CD4-positive, CD25-positive, alpha-beta regulatory T cell (primary cell): ENCODE data around the gene BRSK2. TPM values are rescaled to one million over a fixed set of nuclear protein-coding genes. Genes with fewer than 3 reads are reported as not detected.
"Not testable (repeated sequence)": the region's sequence is repeated elsewhere in the genome, so short reads cannot be mapped to it uniquely, and the experiment has no call there.

Experiments used
- ATAC-seq, 2 donors: fragments of 150-1000 bp; cut with Tn5 transposase; one replicate each; pipeline ENCODE4 v1.10.0; 2021; ENCODE audit warnings: low read depth in 2 of 2, moderate number of reproducible peaks in 2 of 2, moderate library complexity in 1 of 2
- DNase-seq, 3 donors: peaks; one replicate each; pipeline versions ENCODE4 v3.0.0 to v3.0.0-alpha.2; 2012 to 2022; ENCODE audit warnings: mixed read lengths in 1 of 3
- H3K27ac ChIP-seq: one replicate; pipeline ENCODE4 v1.7.0; 2013; ENCODE audit warnings: mild to moderate bottlenecking, low read length; ENCODE audit not compliant: insufficient read depth, poor library complexity, severe bottlenecking
- H3K27me3 ChIP-seq: one replicate; pipeline ENCODE4 v1.7.0; 2013; ENCODE audit warnings: low read length; ENCODE audit not compliant: control insufficient read depth, insufficient read depth
- H3K36me3 ChIP-seq: one replicate; pipeline ENCODE4 v1.7.0; 2013; ENCODE audit warnings: mild to moderate bottlenecking, low read length, moderate library complexity; ENCODE audit not compliant: control insufficient read depth, insufficient read depth
- H3K4me1 ChIP-seq: 2 replicates; pipeline ENCODE4 v1.7.0; 2013; ENCODE audit warnings: mild to moderate bottlenecking, low read length; ENCODE audit not compliant: insufficient read depth, control insufficient read depth, poor library complexity, severe bottlenecking
- H3K4me3 ChIP-seq: one replicate; pipeline ENCODE4 v1.7.0; 2013; ENCODE audit warnings: low read depth, mild to moderate bottlenecking, low read length, moderate library complexity
- H3K9me3 ChIP-seq, 2 experiments: 1 replicate in 1 of 2; 2 replicates in 1 of 2; pipeline ENCODE4 v1.7.0; 2013; ENCODE audit warnings: low read length in 2 of 2, mild to moderate bottlenecking in 1 of 2, moderate library complexity in 1 of 2; ENCODE audit not compliant: control insufficient read depth in 2 of 2
- H3K27ac Mint-ChIP-seq, 3 donors: one replicate each; pipeline ENCODE4 v1.8.0; 2020 to 2022; ENCODE audit warnings: mild to moderate bottlenecking in 3 of 3, mixed read lengths in 3 of 3, moderate library complexity in 2 of 3
- H3K27me3 Mint-ChIP-seq: one replicate; pipeline ENCODE4 v1.8.0; 2022; ENCODE audit warnings: mild to moderate bottlenecking, mixed read lengths
- H3K36me3 Mint-ChIP-seq: one replicate; pipeline ENCODE4 v1.8.0; 2020; ENCODE audit warnings: mixed read lengths
- H3K4me1 Mint-ChIP-seq, 4 donors: one replicate each; pipeline ENCODE4 v1.8.0; 2020 to 2022; ENCODE audit warnings: mixed read lengths in 4 of 4, mild to moderate bottlenecking in 1 of 4
- H3K4me3 Mint-ChIP-seq, 4 donors: one replicate each; pipeline ENCODE4 v1.8.0; 2020 to 2022; ENCODE audit warnings: mild to moderate bottlenecking in 4 of 4, mixed read lengths in 4 of 4, moderate library complexity in 3 of 4
- H3K9me3 Mint-ChIP-seq, 7 donors: one replicate each; pipeline ENCODE4 v1.8.0; 2020 to 2022; ENCODE audit warnings: mixed read lengths in 7 of 7, mild to moderate bottlenecking in 3 of 7, moderate library complexity in 2 of 7
- polyA plus RNA-seq, 4 donors: library from polyadenylated mRNA; unstranded; fragments of 300-500 nt; fragmentation: Illumina TruSeq; gene quantifications; one replicate each; pipeline ENCODE4 v1.2.3, GENCODE V29; 2021
- total RNA-seq: library from RNA; stranded (reverse); gene quantifications from one replicate; pipeline ENCODE4 v1.2.3, GENCODE V29; 2022

BRSK2 gene
- total and polyA plus RNA-seq, 5 donors from 2014 or later: 0.07 to 0.42 (median 0.08) TPM; not detected in 1

GRCh38 chr11:1409852-1410125 is 20.1 kb downstream of the BRSK2 start:
- not testable (repeated sequence) for H3K27me3 ChIP-seq

DNA sequence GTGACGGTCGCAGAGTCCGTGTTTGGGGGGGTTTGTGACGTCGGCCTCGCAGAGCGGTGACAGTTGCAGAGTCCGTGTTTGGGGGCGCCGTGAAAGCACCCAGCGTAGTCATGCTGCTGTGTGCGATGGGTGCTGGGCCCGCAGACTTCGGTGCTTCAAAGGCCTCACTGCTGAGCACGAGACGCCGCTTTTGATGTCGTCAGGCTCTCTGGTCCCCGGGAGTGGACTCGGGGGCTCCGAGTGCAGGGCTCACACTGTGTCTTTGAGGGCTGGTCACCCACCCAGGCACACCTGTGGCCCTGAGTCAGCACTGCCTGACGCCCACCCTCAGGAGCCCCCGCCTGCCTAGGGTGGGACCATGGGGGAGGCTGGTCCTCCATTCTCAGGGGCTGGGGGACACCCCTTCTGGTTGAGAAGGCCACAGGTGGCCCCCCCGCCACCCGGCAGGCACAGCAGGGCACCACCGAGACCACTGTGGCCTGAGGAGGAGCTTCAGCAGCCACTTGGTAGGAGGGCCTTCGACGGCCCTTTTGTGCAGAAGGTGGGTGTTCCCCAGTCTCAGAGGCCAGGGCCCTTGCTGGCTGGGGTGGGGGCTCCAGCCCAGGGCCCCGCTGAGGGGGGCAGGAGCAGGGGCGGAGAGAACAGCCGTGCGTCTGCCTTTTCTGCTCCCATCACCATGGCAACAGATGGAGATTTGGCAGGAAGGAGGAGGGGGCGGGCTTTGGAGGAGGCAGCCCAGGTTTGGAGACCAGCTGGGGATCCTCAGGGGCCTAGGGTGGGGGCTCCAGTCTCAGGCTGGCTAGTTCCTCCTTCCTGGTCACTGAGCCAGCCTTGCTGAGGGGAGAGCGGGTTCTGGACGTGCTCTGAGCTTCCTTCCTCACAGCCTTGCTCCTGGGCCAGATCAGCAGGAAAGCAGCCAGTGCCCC is 20.9 kb downstream of the BRSK2 start:
- peaks cover 0 to 1% of the 10 kb centered on the region in 2 experiments for H3K9me3 ChIP-seq
- Mint-ChIP-seq H3K27me3 (no peaks in the 10 kb centered on the region), H3K4me1 (no peaks in the 10 kb centered on the region), H3K9me3 (no peaks in the 10 kb centered on the region), H3K4me3 (no peak overlapping the region), H3K27ac (no peak overlapping the region), H3K36me3 (no peaks in the 10 kb centered on the region)
- no peak overlapping the region for H3K4me3 ChIP-seq
- ATAC-seq (no peak), DNase-seq (no peak)
- H3K27me3 ChIP-seq: no peaks in the 10 kb centered on the region
- H3K27ac ChIP-seq: no peak overlapping the region
- no peaks in the 10 kb centered on the region for H3K4me1 ChIP-seq
- no peaks in the 10 kb centered on the region for H3K36me3 ChIP-seq

More at GRCh38 chr11:1409852-1410125, 20.1 kb downstream of the BRSK2 start:
- not testable (repeated sequence) for H3K27ac ChIP-seq, ATAC-seq, H3K4me3 ChIP-seq, H3K4me1 ChIP-seq, H3K36me3 ChIP-seq, H3K4me1 Mint-ChIP-seq, H3K4me3 Mint-ChIP-seq, H3K36me3 Mint-ChIP-seq, H3K9me3 ChIP-seq, DNase-seq, H3K9me3 Mint-ChIP-seq, H3K27me3 Mint-ChIP-seq, H3K27ac Mint-ChIP-seq

GRCh38 chr11:1411301-1411700 is 21.6 kb downstream of the BRSK2 start:
- ATAC-seq (no peak), DNase-seq (no peak)
- Mint-ChIP-seq H3K27ac (no peak overlapping the region), H3K4me3 (no peak overlapping the region), H3K4me1 (no peaks in the 10 kb centered on the region), H3K36me3 (no peaks in the 10 kb centered on the region), H3K27me3 (no peaks in the 10 kb centered on the region), H3K9me3 (peaks cover 0 to 3% (median 0%) of the 10 kb centered on the region in 7 donors)
- no peak overlapping the region for H3K27ac ChIP-seq
- no peaks in the 10 kb centered on the region for H3K27me3 ChIP-seq
- H3K9me3 ChIP-seq: peaks cover 0 to 8% of the 10 kb centered on the region in 2 experiments
- no peaks in the 10 kb centered on the region for H3K36me3 ChIP-seq
- no peak overlapping the region for H3K4me3 ChIP-seq
- H3K4me1 ChIP-seq: no peaks in the 10 kb centered on the region

DNA sequence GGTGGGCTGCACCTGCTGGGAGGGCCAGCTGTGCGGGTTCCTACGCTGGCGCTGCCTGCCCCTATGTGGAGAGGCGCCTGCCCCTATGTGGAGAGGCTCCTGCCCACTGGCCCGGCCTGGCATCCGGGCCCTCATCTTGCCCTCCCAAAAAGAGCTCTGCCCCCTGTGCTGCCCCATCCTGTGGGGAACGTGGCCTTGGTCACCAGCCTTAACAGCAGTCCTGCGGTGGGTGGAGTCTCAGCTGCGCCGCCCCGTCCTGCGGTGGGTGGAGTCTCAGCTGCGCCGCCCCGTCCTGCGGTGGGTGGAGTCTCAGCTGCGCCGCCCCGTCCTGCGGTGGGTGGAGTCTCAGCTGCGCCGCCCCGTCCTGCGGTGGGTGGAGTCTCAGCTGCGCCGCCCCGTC is 22.0 kb downstream of the BRSK2 start:
- not testable (repeated sequence) for H3K4me1 Mint-ChIP-seq, H3K4me1 ChIP-seq, H3K27me3 Mint-ChIP-seq, H3K36me3 ChIP-seq, H3K27ac Mint-ChIP-seq, H3K4me3 ChIP-seq, DNase-seq, H3K27me3 ChIP-seq, H3K9me3 Mint-ChIP-seq, H3K4me3 Mint-ChIP-seq, ATAC-seq, H3K36me3 Mint-ChIP-seq, H3K27ac ChIP-seq
- H3K9me3 ChIP-seq: peaks cover 0 to 12% of the 10 kb centered on the region in 2 experiments

GRCh38 chr11:1412377-1413095 is 22.8 kb downstream of the BRSK2 start:
- Mint-ChIP-seq H3K4me3 (no peak overlapping the region), H3K27me3 (no peaks in the 10 kb centered on the region), H3K27ac (no peak overlapping the region), H3K4me1 (no peaks in the 10 kb centered on the region), H3K9me3 (peaks cover 0 to 11% (median 0%) of the 10 kb centered on the region in 7 donors), H3K36me3 (no peaks in the 10 kb centered on the region)
- H3K36me3 ChIP-seq: no peaks in the 10 kb centered on the region
- DNase-seq (no peak), ATAC-seq (no peak)
- H3K4me3 ChIP-seq: no peak overlapping the region
- no peaks in the 10 kb centered on the region for H3K4me1 ChIP-seq
- peaks cover 4 to 20% of the 10 kb centered on the region in 2 experiments for H3K9me3 ChIP-seq
- H3K27ac ChIP-seq: no peak overlapping the region
- H3K27me3 ChIP-seq: no peaks in the 10 kb centered on the region

- Mint-ChIP-seq H3K36me3 (no peaks in the 10 kb centered on the region), H3K9me3 (peaks cover 0 to 17% (median 0%) of the 10 kb centered on the region in 7 donors), H3K27me3 (no peaks in the 10 kb centered on the region), H3K4me3 (no peak overlapping the region), H3K4me1 (no peaks in the 10 kb centered on the region), H3K27ac (no peak overlapping the region)
- H3K4me1 ChIP-seq: no peaks in the 10 kb centered on the region
- no peaks in the 10 kb centered on the region for H3K27me3 ChIP-seq
- H3K4me3 ChIP-seq: no peak overlapping the region
- peaks cover 10 to 39% of the 10 kb centered on the region in 2 experiments for H3K9me3 ChIP-seq
- no peaks in the 10 kb centered on the region for H3K36me3 ChIP-seq
- no peak overlapping the region for H3K27ac ChIP-seq
- ATAC-seq: no peak
- DNase-seq: no peak
These were observed 24.9 kb downstream of the BRSK2 start for GRCh38 chr11:1414650-1415049.

GRCh38 chr11:1415631-1416030 is 25.9 kb downstream of the BRSK2 start:
- H3K4me1 Mint-ChIP-seq: no peaks in the 10 kb centered on the region
- Histone ChIP-seq H3K27me3 (no peaks in the 10 kb centered on the region), H3K4me1 (no peaks in the 10 kb centered on the region), H3K9me3 (peaks cover 10 to 46% of the 10 kb centered on the region in 2 experiments), H3K27ac (no peak overlapping the region), H3K36me3 (no peaks in the 10 kb centered on the region), H3K4me3 (no peak overlapping the region)
- H3K4me3 Mint-ChIP-seq: no peak overlapping the region
- H3K27me3 Mint-ChIP-seq: no peaks in the 10 kb centered on the region
- no peaks in the 10 kb centered on the region for H3K36me3 Mint-ChIP-seq
- no peak overlapping the region for H3K27ac Mint-ChIP-seq
- no peak for ATAC-seq
- peaks cover 0 to 22% (median 0%) of the 10 kb centered on the region in 7 donors for H3K9me3 Mint-ChIP-seq
- no peak for DNase-seq
